Lower leg skin (tissue), 4 donors: Measurements from ENCODE around the gene SLC35F3. TPM values are rescaled to one million over a fixed set of nuclear protein-coding genes. Genes with fewer than 3 reads are reported as not detected.

Source experiments
- DNase-seq, 2 donors: peaks; one replicate each; pipeline ENCODE4 v3.0.0-alpha.2; 2019; ENCODE audit warnings: low spot score in 2 of 2
- H3K4me3 ChIP-seq: fragments of 200-600 bp; sonication (generic); 2 replicates; pipeline ENCODE4 v1.5.1; 2017; ENCODE audit warnings: mild to moderate bottlenecking, low read depth; ENCODE audit not compliant: poor library complexity, severe bottlenecking
- CTCF ChIP-seq, 3 donors: fragments of 450-650 bp; IDR thresholded peaks; one replicate each; pipeline ENCODE4 v1.5.1; 2016; ENCODE audit warnings: antibody characterized with exemption in 3 of 3, mild to moderate bottlenecking in 3 of 3, moderate library complexity in 2 of 3
- POLR2A ChIP-seq, 2 donors: fragments of 450-650 bp; IDR thresholded peaks; one replicate each; pipeline ENCODE4 v1.6.1; 2016 to 2017; ENCODE audit warnings: antibody characterized with exemption in 2 of 2, mild to moderate bottlenecking in 1 of 2, moderate library complexity in 1 of 2
- WGBS, 2 donors: methylation state at CpG; one replicate each; pipeline ENCODE4 v1.1.5; 2018; 5-methylcytosine and 5-hydroxymethylcytosine counted together
- intact Hi-C: fragments of 100-400 bp; cut with DNase I; formaldehyde crosslinking; loops from one replicate; pipeline ENCODE4 v1.15.0; 2023; ENCODE audit warnings: low total_unique reads
- microRNA-seq, 2 donors: library from miRNA; unstranded; fragments of <30 nt; microRNA quantifications; one replicate each; pipeline ENCODE4, GENCODE V29; 2016; ENCODE audit warnings: borderline replicate concordance in 2 of 2, borderline number of aligned reads in 1 of 2
- total RNA-seq, 4 donors: library from RNA; depleted of rRNA; stranded (reverse); fragments of >200 nt; gene quantifications; one replicate each; pipeline ENCODE4 v1.1.0, GENCODE V29; 2016

The SLC35F3 gene
- total RNA-seq, 4 donors from 2014 or later: 0.42 to 0.83 (median 0.64) TPM

GRCh38 chr1:234371414-234371813 lies 466.9 kb downstream of the SLC35F3 start:
- no peak overlapping the region for H3K4me3 ChIP-seq
- 55 to 59% methylated on average over 2 of the region's 2 CpGs for WGBS, 2 donors
- intact Hi-C loops: no loop called here
- TF ChIP-seq POLR2A (IDR thresholded peaks at IDR 0.05) (no peak), CTCF (IDR thresholded peaks at IDR 0.05) (no peak)
- no peak for DNase-seq

- intact Hi-C loops: no loop called here
- WGBS, 2 donors: 51 to 54% methylated on average over 9 of the region's 9 CpGs
- no peak overlapping the region for H3K4me3 ChIP-seq
- TF ChIP-seq CTCF (IDR thresholded peaks at IDR 0.05) (no peak), POLR2A (IDR thresholded peaks at IDR 0.05) (no peak)
- DNase-seq: no peak
These were observed 467.7 kb downstream of the SLC35F3 start for GRCh38 chr1:234372011-234372757.

- peak; percentile 92 to 98 for DNase-seq
- 0 to 1% methylated on average over 53 to 60 of the region's 62 CpGs for WGBS, 2 donors
- TF ChIP-seq CTCF (IDR thresholded peaks at IDR 0.05): no peak
- TF ChIP-seq POLR2A (IDR thresholded peaks at IDR 0.05): no peak
- intact Hi-C loops: no loop called here
- H3K4me3 ChIP-seq: peak within 1 kb of the TSS; percentile 77
These were observed 468.8 kb downstream of the SLC35F3 start, which contains the start of gene COA6 for GRCh38 chr1:234373064-234373958. TSS of gene COA6 (plus strand) at chr1:234373456. CDS start at chr1:234373467, 11 bp downstream.

GRCh38 chr1:234373959-234374254 lies 469.4 kb downstream of the SLC35F3 start:
- TF ChIP-seq CTCF (IDR thresholded peaks at IDR 0.05) (no peak), POLR2A (IDR thresholded peaks at IDR 0.05) (no peak)
- intact Hi-C loops: no loop called here
- DNase-seq: no peak
- WGBS, 2 donors: 7 to 8% methylated on average over 6 of the region's 6 CpGs
- H3K4me3 ChIP-seq: peak overlapping the region; percentile 77

Small RNAs within 50 kb of the gene (microRNA-seq; reads per million reads assigned to microRNA genes)
- gene MIR4671: 0 reads per million in 2 donors
